ENCODE results near the gene FHIT.

DNA sequence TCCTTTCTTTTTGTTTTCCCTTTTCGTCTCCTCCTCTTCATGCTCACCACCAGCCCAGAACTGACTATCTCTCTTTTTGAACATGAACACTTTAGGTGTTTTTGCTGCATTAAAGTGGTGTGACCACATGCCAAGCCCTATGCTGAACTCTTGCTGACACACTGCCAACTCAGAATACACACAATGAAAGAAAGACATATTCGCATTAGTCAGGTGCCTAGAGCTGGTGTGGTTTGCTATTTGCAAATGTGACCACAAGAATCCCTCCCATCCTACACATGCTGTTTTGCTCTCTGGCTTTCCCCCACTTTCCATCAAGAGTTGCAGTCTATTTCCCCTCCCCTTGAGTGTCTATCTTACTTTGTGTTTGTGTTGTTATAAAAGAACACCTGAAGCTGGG lies 1233.6 kb downstream of the FHIT start:
- TF ChIP-seq EZH2 (IDR thresholded peaks at IDR 0.05; ENCODE audit: low read length, unreplicated experiment) (no peak), CTCF (conservative IDR thresholded peaks at IDR 0.05; ENCODE audit: low read depth, low read length) (no peak), EZH2phosphoT487 (IDR thresholded peaks at IDR 0.05; ENCODE audit: borderline replicate concordance, low read length) (no peak)

All from PC-3 (cell line).